ENCODE results near the gene HCAR1.
"Not testable (repeated sequence)": the region's sequence is repeated elsewhere in the genome, so short reads cannot be mapped to it uniquely, and the experiment has no call there.

HCAR1 gene

GRCh38 chr12:122730215-122731014 is at the start of gene HCAR1:
Gene HCAR1, minus strand, starts transcription at chr12:122730844. Its CDS starts 505 bp downstream, at chr12:122730339.
- DNase-seq (ENCODE audit: low read depth, low spot score), result peak; percentile 74

GRCh38 chr12:122757568-122757967 is 26.9 kb upstream of the HCAR1 start:
- DNase-seq (ENCODE audit: low read depth, low spot score), result no peak

GRCh38 chr12:122754790-122755189 is 24.1 kb upstream of the HCAR1 start:
- DNase-seq (ENCODE audit: low read depth, low spot score), result no peak

- no peak for DNase-seq (ENCODE audit: low read depth, low spot score)
Observed at GRCh38 chr12:122753319-122753650, 22.6 kb upstream of the HCAR1 start.

- DNase-seq (ENCODE audit: low read depth, low spot score), result peak; percentile 83
Observed at GRCh38 chr12:122752464-122753318, 22.0 kb upstream of the HCAR1 start, which contains the start of gene DENR. Gene DENR, plus strand, starts transcription at chr12:122752824. Its CDS starts 878 bp downstream, at chr12:122753702.

- not testable (repeated sequence) for DNase-seq (ENCODE audit: low read depth, low spot score)
Observed at GRCh38 chr12:122750781-122751515, 20.3 kb upstream of the HCAR1 start.

- DNase-seq (ENCODE audit: low read depth, low spot score), result no peak
Observed at GRCh38 chr12:122749569-122750332, 19.1 kb upstream of the HCAR1 start.

- DNase-seq (ENCODE audit: low read depth, low spot score), result no peak
Observed at GRCh38 chr12:122747224-122748135, 16.8 kb upstream of the HCAR1 start.

GRCh38 chr12:122743895-122744525 is 13.4 kb upstream of the HCAR1 start:
- DNase-seq (ENCODE audit: low read depth, low spot score), result no peak

- no peak for DNase-seq (ENCODE audit: low read depth, low spot score)
Observed at GRCh38 chr12:122740351-122740750, 9.7 kb upstream of the HCAR1 start.

- no peak for DNase-seq (ENCODE audit: low read depth, low spot score)
Observed at GRCh38 chr12:122738571-122738970, 7.9 kb upstream of the HCAR1 start.

- DNase-seq (ENCODE audit: low read depth, low spot score), result no peak
Observed at GRCh38 chr12:122732611-122733010, 2.0 kb upstream of the HCAR1 start.

GRCh38 chr12:122732170-122732569 is 1.5 kb upstream of the HCAR1 start:
- DNase-seq (ENCODE audit: low read depth, low spot score), result no peak

GRCh38 chr12:122729583-122730214 is 945 bp downstream of the HCAR1 start:
- DNase-seq (ENCODE audit: low read depth, low spot score), result no peak

GRCh38 chr12:122726080-122726558 is 4.5 kb downstream of the HCAR1 start:
- no peak for DNase-seq (ENCODE audit: low read depth, low spot score)

- no peak for DNase-seq (ENCODE audit: low read depth, low spot score)
Observed at GRCh38 chr12:122725452-122726079, 5.1 kb downstream of the HCAR1 start.

GRCh38 chr12:122724641-122725243 is 5.9 kb downstream of the HCAR1 start:
- DNase-seq (ENCODE audit: low read depth, low spot score), result no peak

- DNase-seq (ENCODE audit: low read depth, low spot score), result no peak
Observed at GRCh38 chr12:122722387-122722786, 8.3 kb downstream of the HCAR1 start.

All from brain pericyte (primary cell).